ENCODE data around the gene SIPA1L3. TPM values are rescaled to one million over a fixed set of nuclear protein-coding genes. Genes with fewer than 3 reads are reported as not detected.

Gene SIPA1L3
- polyA plus RNA-seq, 1 donor from 2014 or later, result 2.8 TPM

GRCh38 chr19:37903096-37903495, 3.9 kb upstream of the SIPA1L3 start:
- Histone ChIP-seq H3K9me3 (ENCODE audit: low read length) (no peaks in the 10 kb centered on the region), H3K79me2 (replicated peaks; ENCODE audit: insufficient read depth, low read length) (peaks cover 3% of the 10 kb centered on the region), H3K27me3 (ENCODE audit: insufficient read depth, low read depth, low read length) (no peaks in the 10 kb centered on the region), H3K27ac (ENCODE audit: low read length) (no peak overlapping the region), H3K9ac (ENCODE audit: low read length) (no peak overlapping the region), H3K4me3 (ENCODE audit: low read length) (no peak overlapping the region), H4K20me1 (ENCODE audit: insufficient read depth) (no peaks in the 10 kb centered on the region), H3K9me2 (ENCODE audit: insufficient read depth, low read length) (no peaks in the 10 kb centered on the region), H2AFZ (ENCODE audit: low read depth, low read length) (no peak overlapping the region), H3K4me2 (ENCODE audit: low read length) (no peak overlapping the region), H3F3A (ENCODE audit: insufficient read depth, low read length, poor library complexity, severe bottlenecking) (no peaks in the 10 kb centered on the region), H3K36me3 (ENCODE audit: insufficient read depth, low read length) (no peaks in the 10 kb centered on the region)
- no peak for TF ChIP-seq CTCF (IDR thresholded peaks at IDR 0.05; ENCODE audit: poor library complexity, severe bottlenecking)
- no peak for TF ChIP-seq RAD21 (conservative IDR thresholded peaks at IDR 0.05)
- TF ChIP-seq MXI1 (conservative IDR thresholded peaks at IDR 0.05; ENCODE audit: poor library complexity, severe bottlenecking), result no peak
- no peak for TF ChIP-seq REST (IDR thresholded peaks at IDR 0.05; ENCODE audit: borderline replicate concordance)
- no peak for TF ChIP-seq POLR2AphosphoS5 (IDR thresholded peaks at IDR 0.05)
- no peak for TF ChIP-seq EP300 (conservative IDR thresholded peaks at IDR 0.05; ENCODE audit: poor library complexity, severe bottlenecking)
- no peak for TF ChIP-seq TAF1 (IDR thresholded peaks at IDR 0.05; ENCODE audit: low read depth)
- TF ChIP-seq SMC3 (conservative IDR thresholded peaks at IDR 0.05; ENCODE audit: poor library complexity), result no peak

GRCh38 chr19:37905946-37906868, 801 bp upstream of the SIPA1L3 start, which contains the start of gene WDR87:
Gene WDR87 (minus strand): TSS chr19:37906594. CDS start chr19:37898239, 8,355 bp downstream.
- Histone ChIP-seq H3K79me2 (replicated peaks; ENCODE audit: insufficient read depth, low read length) (peaks cover 12% of the 10 kb centered on the region), H3K27me3 (ENCODE audit: insufficient read depth, low read depth, low read length) (no peaks in the 10 kb centered on the region), H3K9ac (ENCODE audit: low read length) (peak within 1 kb of the TSS; percentile 94), H4K20me1 (ENCODE audit: insufficient read depth) (no peaks in the 10 kb centered on the region), H2AFZ (ENCODE audit: low read depth, low read length) (peak within 1 kb of the TSS; percentile 80), H3K9me2 (ENCODE audit: insufficient read depth, low read length) (no peaks in the 10 kb centered on the region), H3K4me2 (ENCODE audit: low read length) (peak within 1 kb of the TSS; percentile 71), H3K9me3 (ENCODE audit: low read length) (no peaks in the 10 kb centered on the region), H3K27ac (ENCODE audit: low read length) (peak within 1 kb of the TSS; percentile 97), H3F3A (ENCODE audit: insufficient read depth, low read length, poor library complexity, severe bottlenecking) (no peaks in the 10 kb centered on the region), H3K36me3 (ENCODE audit: insufficient read depth, low read length) (no peaks in the 10 kb centered on the region), H3K4me3 (ENCODE audit: low read length) (peak within 1 kb of the TSS; percentile 92)
- TF ChIP-seq SMC3 (conservative IDR thresholded peaks at IDR 0.05; ENCODE audit: poor library complexity) (peak; percentile 10), REST (IDR thresholded peaks at IDR 0.05; ENCODE audit: borderline replicate concordance) (no peak), EP300 (conservative IDR thresholded peaks at IDR 0.05; ENCODE audit: poor library complexity, severe bottlenecking) (peak; percentile 65)

Data from neural cell (in vitro differentiated cells).